Stimulated activated CD8-positive, alpha-beta memory T cell treated with anti-CD3 and anti-CD28 coated beads, Interleukin-15, amount 100 ng/mL, for 24 hours (primary cell): ENCODE results near the gene USP22.

Experiments
- DNase-seq: peaks from one replicate; pipeline ENCODE4 v3.0.0-alpha.2; 2020; ENCODE audit warnings: low read depth

USP22 gene

GRCh38 chr17:20999841-21000532 lies 42.8 kb downstream of the USP22 start:
- DNase-seq, result no peak

- no peak for DNase-seq
Measured at GRCh38 chr17:20999044-20999573, 43.7 kb downstream of the USP22 start.

GRCh38 chr17:20998571-20999043 lies 44.2 kb downstream of the USP22 start:
- DNase-seq, result no peak

- DNase-seq, result no peak
Measured at GRCh38 chr17:20997711-20998570, 44.9 kb downstream of the USP22 start.

GRCh38 chr17:20996724-20997615 lies 45.8 kb downstream of the USP22 start:
- no peak for DNase-seq

- DNase-seq, result no peak
Measured at GRCh38 chr17:20995873-20996723, 46.7 kb downstream of the USP22 start.

- no peak for DNase-seq
Measured at GRCh38 chr17:20995164-20995872, 47.5 kb downstream of the USP22 start.

- no peak for DNase-seq
Measured at GRCh38 chr17:20994779-20995149, 48.0 kb downstream of the USP22 start.

- no peak for DNase-seq
Measured at GRCh38 chr17:20993863-20994778, 48.7 kb downstream of the USP22 start.

- DNase-seq, result peak; percentile 26
Measured at GRCh38 chr17:20992987-20993862, 49.6 kb downstream of the USP22 start.

- no peak for DNase-seq
Measured at GRCh38 chr17:20992416-20992815, 50.4 kb downstream of the USP22 start.

GRCh38 chr17:20991276-20992037 lies 51.4 kb downstream of the USP22 start:
- no peak for DNase-seq

- no peak for DNase-seq
Measured at GRCh38 chr17:20989991-20990855, 52.6 kb downstream of the USP22 start.

GRCh38 chr17:20989481-20989880 lies 53.3 kb downstream of the USP22 start:
- DNase-seq, result no peak

- DNase-seq, result no peak
Measured at GRCh38 chr17:20988896-20989295, 53.9 kb downstream of the USP22 start.

GRCh38 chr17:20988001-20988636 lies 54.7 kb downstream of the USP22 start:
- DNase-seq, result no peak
